Naive thymus-derived CD4-positive, alpha-beta T cell (primary cell): Measurements from ENCODE around the gene FHIT. TPM values are rescaled to one million over a fixed set of nuclear protein-coding genes. Genes with fewer than 3 reads are reported as not detected.

ENCODE experiments used
- ATAC-seq: fragments of 150-1000 bp; cut with Tn5 transposase; 2 replicates; pipeline ENCODE4 v1.10.0; 2021; ENCODE audit warnings: mild to moderate bottlenecking, moderate library complexity
- CTCF ChIA-PET: fragments of 350-600 bp; sonication (Branson Sonifier 250); formaldehyde crosslinking; loops from one replicate; lab custom pipeline; 2021; ENCODE audit warnings: antibody characterized with exemption; lab: Charles Lee
- POLR2A ChIA-PET: fragments of 350-600 bp; sonication (Branson Sonifier 250); formaldehyde crosslinking; loops from one replicate; lab custom pipeline; 2021; ENCODE audit warnings: antibody characterized with exemption, inconsistent platforms; lab: Charles Lee
- DNase-seq, 9 donors: peaks; one replicate each; pipeline versions ENCODE4 v3.0.0 to v3.0.0-alpha.2; 2020 to 2022; ENCODE audit warnings: mixed read lengths in 1 of 9
- H3K27ac ChIP-seq: one replicate; pipeline ENCODE4 v1.7.0; 2013; ENCODE audit warnings: mild to moderate bottlenecking, low read depth, low read length, moderate library complexity
- H3K27me3 ChIP-seq, 2 donors: one replicate each; pipeline ENCODE4 v1.7.0; 2013; ENCODE audit warnings: low read length in 2 of 2, mild to moderate bottlenecking in 2 of 2, moderate library complexity in 2 of 2; ENCODE audit not compliant: control insufficient read depth in 2 of 2, insufficient read depth in 2 of 2
- H3K36me3 ChIP-seq, 3 experiments: 1 replicate in 2 of 3; 2 replicates in 1 of 3; pipeline ENCODE4 v1.7.0; 2013; ENCODE audit warnings: low read length in 3 of 3, mild to moderate bottlenecking in 3 of 3, moderate library complexity in 1 of 3; ENCODE audit not compliant: insufficient read depth in 3 of 3, control insufficient read depth in 2 of 3
- H3K4me1 ChIP-seq, 2 donors: one replicate each; pipeline ENCODE4 v1.7.0; 2013; ENCODE audit warnings: low read length in 2 of 2, mild to moderate bottlenecking in 2 of 2, moderate library complexity in 1 of 2; ENCODE audit not compliant: control insufficient read depth in 2 of 2, insufficient read depth in 2 of 2
- H3K4me3 ChIP-seq: 2 replicates; pipeline ENCODE4 v1.7.0; 2013; ENCODE audit warnings: mild to moderate bottlenecking, low read length
- H3K9me3 ChIP-seq, 3 experiments: 1 replicate in 2 of 3; 2 replicates in 1 of 3; pipeline ENCODE4 v1.7.0; 2013; ENCODE audit warnings: low read length in 3 of 3; ENCODE audit not compliant: control insufficient read depth in 2 of 3
- H3K27ac Mint-ChIP-seq, 9 donors: one replicate each; pipeline ENCODE4 v1.8.0; 2020 to 2022; ENCODE audit warnings: mixed read lengths in 9 of 9, mild to moderate bottlenecking in 8 of 9, moderate library complexity in 5 of 9, inconsistent platforms in 2 of 9
- H3K27me3 Mint-ChIP-seq, 5 donors: one replicate each; pipeline ENCODE4 v1.8.0; 2021 to 2022; ENCODE audit warnings: mixed read lengths in 5 of 5, mild to moderate bottlenecking in 1 of 5
- H3K36me3 Mint-ChIP-seq, 5 donors: one replicate each; pipeline ENCODE4 v1.8.0; 2020 to 2022; ENCODE audit warnings: mixed read lengths in 5 of 5, mild to moderate bottlenecking in 3 of 5, inconsistent platforms in 1 of 5
- H3K4me1 Mint-ChIP-seq, 7 donors: one replicate each; pipeline ENCODE4 v1.8.0; 2020 to 2022; ENCODE audit warnings: mixed read lengths in 7 of 7, mild to moderate bottlenecking in 3 of 7, inconsistent platforms in 1 of 7
- H3K4me3 Mint-ChIP-seq, 10 donors: one replicate each; pipeline ENCODE4 v1.8.0; 2020 to 2022; ENCODE audit warnings: mild to moderate bottlenecking in 10 of 10, mixed read lengths in 10 of 10, moderate library complexity in 6 of 10, inconsistent platforms in 2 of 10
- H3K9me3 Mint-ChIP-seq, 11 donors: one replicate each; pipeline ENCODE4 v1.8.0; 2020 to 2022; ENCODE audit warnings: mixed read lengths in 11 of 11, mild to moderate bottlenecking in 4 of 11, inconsistent platforms in 1 of 11, moderate library complexity in 1 of 11
- intact Hi-C, 2 donors: fragments of 100-400 bp; cut with micrococcal nuclease; formaldehyde crosslinking; loops; one replicate each; pipeline ENCODE4 v1.15.1; 2023
- polyA plus RNA-seq, 2 donors: library from polyadenylated mRNA; unstranded; fragments of 300-500 nt; fragmentation: Illumina TruSeq; gene quantifications; one replicate each; pipeline ENCODE4 v1.2.3, GENCODE V29; 2021
- total RNA-seq, 6 experiments: library from RNA in 5 of 6; stranded (reverse) in 5 of 6; gene quantifications; 1 replicate in 5 of 6; 2 replicates in 1 of 6; pipeline ENCODE4 v1.2.3 and lab custom pipeline; 2021 to 2026

The FHIT gene
- total and polyA plus RNA-seq, 7 experiments from 2014 or later = 51.2 to 230 (median 152) TPM

DNA sequence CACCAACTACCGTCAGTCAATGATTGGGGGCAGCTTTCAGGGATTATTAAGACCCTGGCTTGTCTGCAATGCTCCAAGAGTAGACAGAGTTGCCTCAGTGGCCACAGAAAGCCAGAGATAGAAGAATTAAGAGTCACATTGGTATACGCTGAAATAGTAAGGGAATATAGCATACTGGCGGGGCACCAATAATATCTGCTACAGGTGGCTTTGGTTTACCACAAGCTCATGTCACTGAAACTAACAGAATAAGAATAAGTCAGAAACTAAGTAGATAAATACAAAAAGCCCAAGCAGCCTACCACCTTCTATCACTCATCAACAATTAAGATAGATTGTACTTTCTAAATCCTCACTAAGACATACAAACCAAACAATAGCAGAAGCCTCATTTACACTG, 2.5 kb upstream of the FHIT start:
- Mint-ChIP-seq H3K27ac (no peak overlapping the region), H3K4me3 (no peak overlapping the region), H3K4me1 (peaks cover 10 to 27% (median 23%) of the 10 kb centered on the region in 7 donors), H3K9me3 (no peaks in the 10 kb centered on the region), H3K27me3 (peaks cover 0 to 22% (median 0%) of the 10 kb centered on the region in 5 donors), H3K36me3 (no peaks in the 10 kb centered on the region)
- Histone ChIP-seq H3K27ac (no peak overlapping the region), H3K36me3 (no peaks in the 10 kb centered on the region), H3K4me3 (no peak overlapping the region), H3K27me3 (no peaks in the 10 kb centered on the region), H3K4me1 (peaks cover 11 to 13% of the 10 kb centered on the region in 2 donors), H3K9me3 (no peaks in the 10 kb centered on the region)
- CTCF ChIA-PET = no interaction called here
- intact Hi-C loops = loop anchor here (10.0 kb wide), 4 partner anchors 1179 to 1869 kb away; no protein-coding TSS in a partner anchor
- no peak for DNase-seq
- no peak for ATAC-seq
- POLR2A ChIA-PET = no interaction called here

DNA sequence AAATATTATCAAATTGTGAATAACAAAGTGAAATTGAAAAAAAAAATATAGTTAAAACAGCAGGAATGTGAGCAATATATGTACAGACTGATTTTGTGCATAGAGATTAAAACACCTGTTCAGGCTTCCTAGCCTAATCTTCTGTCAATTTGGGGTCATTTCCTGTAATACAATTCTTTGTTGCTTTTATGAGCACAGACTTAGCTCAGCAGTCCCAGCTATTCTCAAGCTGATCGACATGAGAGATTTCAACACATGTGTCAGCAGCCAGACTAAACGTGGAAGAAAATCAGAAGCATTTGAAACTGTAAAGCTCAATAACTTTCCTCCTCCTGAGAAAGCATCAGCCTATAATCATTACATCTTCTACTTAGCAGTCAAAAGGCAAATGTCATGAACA, 1.6 kb upstream of the FHIT start:
- no peak overlapping the region for H3K27ac Mint-ChIP-seq
- peaks cover 0 to 2% (median 0%) of the 10 kb centered on the region in 5 donors for H3K36me3 Mint-ChIP-seq
- ATAC-seq = no peak
- H3K4me3 ChIP-seq = no peak overlapping the region
- no peaks in the 10 kb centered on the region for H3K9me3 ChIP-seq
- H3K9me3 Mint-ChIP-seq = no peaks in the 10 kb centered on the region
- no peaks in the 10 kb centered on the region for H3K36me3 ChIP-seq
- H3K4me1 ChIP-seq = peaks cover 11 to 13% of the 10 kb centered on the region in 2 donors
- no peaks in the 10 kb centered on the region for H3K27me3 ChIP-seq
- DNase-seq = no peak
- H3K27ac ChIP-seq = no peak overlapping the region
- peak overlapping the region in 6 of 10 donors; percentile 83 to 93 (median 91) for H3K4me3 Mint-ChIP-seq
- peaks cover 0 to 17% (median 0%) of the 10 kb centered on the region in 5 donors for H3K27me3 Mint-ChIP-seq
- ChIA-PET POLR2A (no interaction called here), CTCF (no interaction called here)
- intact Hi-C loops = loop anchor here (10.0 kb wide), 4 partner anchors 1178 to 1868 kb away; no protein-coding TSS in a partner anchor
- H3K4me1 Mint-ChIP-seq = peaks cover 10 to 27% (median 25%) of the 10 kb centered on the region in 7 donors

DNA sequence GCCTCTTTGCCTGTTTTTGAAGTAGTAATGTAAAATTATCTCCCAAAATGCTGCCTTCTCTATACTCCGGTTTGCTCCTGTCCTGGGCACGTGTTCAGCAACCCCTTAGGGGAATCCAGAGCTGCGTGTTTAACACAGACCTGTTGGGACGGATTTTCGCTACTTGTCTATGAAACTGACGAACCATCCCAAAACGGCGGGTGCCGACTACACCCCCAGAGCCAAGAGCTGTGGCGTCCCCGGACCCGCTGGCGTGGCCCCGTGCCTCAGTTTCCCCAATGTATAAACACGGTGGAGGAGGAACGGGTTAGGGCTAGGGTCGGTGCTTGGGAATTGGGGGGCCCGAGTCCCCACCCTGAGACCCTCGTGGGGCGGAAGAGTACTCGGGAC, 473 bp downstream of the FHIT start:
- peak overlapping the region; percentile 83 for H3K4me3 ChIP-seq
- POLR2A ChIA-PET = no interaction called here
- H3K27ac Mint-ChIP-seq = peak overlapping the region; percentile 51 to 95 (median 84)
- H3K9me3 ChIP-seq = no peaks in the 10 kb centered on the region
- CTCF ChIA-PET = no interaction called here
- peaks cover 11 to 13% of the 10 kb centered on the region in 2 donors for H3K4me1 ChIP-seq
- H3K4me1 Mint-ChIP-seq = peaks cover 10 to 27% (median 25%) of the 10 kb centered on the region in 7 donors
- peak overlapping the region; percentile 83 to 94 (median 92) for H3K4me3 Mint-ChIP-seq
- H3K27ac ChIP-seq = peak overlapping the region; percentile 80
- H3K36me3 ChIP-seq = no peaks in the 10 kb centered on the region
- peaks cover 0 to 9% (median 3%) of the 10 kb centered on the region in 5 donors for H3K27me3 Mint-ChIP-seq
- no peak for ATAC-seq
- intact Hi-C loops = loop anchor here (2.0 to 10.0 kb wide), 7 partner anchors 1170 to 1866 kb away; no protein-coding TSS in a partner anchor
- H3K36me3 Mint-ChIP-seq = peaks cover 0 to 5% (median 0%) of the 10 kb centered on the region in 5 donors
- peak in 3 of 9 donors; percentile 12 to 21 (median 20) for DNase-seq
- H3K9me3 Mint-ChIP-seq = no peaks in the 10 kb centered on the region
- no peaks in the 10 kb centered on the region for H3K27me3 ChIP-seq

DNA sequence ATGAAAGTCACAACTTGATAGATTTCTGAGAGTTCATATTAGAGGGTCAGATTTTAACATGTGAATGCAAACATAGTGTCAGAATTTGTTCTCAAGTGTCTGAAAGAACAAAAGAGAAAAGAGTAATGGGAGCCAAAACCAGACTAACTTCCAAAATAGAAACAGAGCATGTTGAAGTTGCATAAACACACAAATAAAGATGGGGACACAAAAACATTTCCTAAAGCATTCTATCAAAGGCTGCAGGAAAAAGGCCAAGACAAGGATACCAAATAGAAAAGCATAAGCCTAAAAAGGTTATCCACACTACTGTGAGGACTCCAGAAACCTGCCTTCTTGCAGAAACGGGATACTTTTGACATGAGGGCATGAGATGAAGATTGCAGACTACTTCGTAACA, 2.8 kb downstream of the FHIT start:
- ATAC-seq = no peak
- H3K4me3 ChIP-seq = no peak overlapping the region
- Mint-ChIP-seq H3K27me3 (peaks cover 0 to 9% (median 0%) of the 10 kb centered on the region in 5 donors), H3K9me3 (no peaks in the 10 kb centered on the region), H3K4me1 (peaks cover 10 to 27% (median 25%) of the 10 kb centered on the region in 7 donors), H3K27ac (no peak overlapping the region), H3K4me3 (no peak overlapping the region), H3K36me3 (peaks cover 0 to 9% (median 0%) of the 10 kb centered on the region in 5 donors)
- H3K27me3 ChIP-seq = no peaks in the 10 kb centered on the region
- no peaks in the 10 kb centered on the region for H3K36me3 ChIP-seq
- CTCF ChIA-PET = no interaction called here
- no peak for DNase-seq
- H3K27ac ChIP-seq = no peak overlapping the region
- POLR2A ChIA-PET = no interaction called here
- peaks cover 11 to 13% of the 10 kb centered on the region in 2 donors for H3K4me1 ChIP-seq
- H3K9me3 ChIP-seq = no peaks in the 10 kb centered on the region
- intact Hi-C loops = no loop called here

DNA sequence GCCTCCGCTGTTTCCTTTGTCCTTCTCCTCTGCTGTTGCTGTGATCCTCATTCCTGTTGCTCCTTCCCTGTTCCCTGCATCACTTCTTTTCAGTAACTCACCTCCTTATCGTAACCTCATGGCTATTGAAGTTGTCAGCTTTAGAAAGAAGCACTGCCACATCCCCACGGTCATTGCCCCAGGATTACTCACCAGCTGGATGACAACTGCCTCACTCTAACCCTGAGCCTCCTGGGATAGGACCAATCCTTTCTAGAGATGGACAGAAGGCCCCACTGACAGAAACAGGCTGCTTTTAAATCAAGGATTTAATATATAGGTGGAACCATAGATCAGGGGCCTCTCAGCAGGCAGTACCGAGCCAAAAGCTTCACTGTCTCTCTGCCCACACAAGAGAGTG, 4.1 kb downstream of the FHIT start:
- no peak overlapping the region for H3K4me3 Mint-ChIP-seq
- H3K9me3 ChIP-seq = no peaks in the 10 kb centered on the region
- DNase-seq = no peak
- peaks cover 0 to 9% (median 0%) of the 10 kb centered on the region in 5 donors for H3K36me3 Mint-ChIP-seq
- ATAC-seq = no peak
- intact Hi-C loops = no loop called here
- POLR2A ChIA-PET = no interaction called here
- H3K27ac ChIP-seq = no peak overlapping the region
- H3K27me3 ChIP-seq = no peaks in the 10 kb centered on the region
- CTCF ChIA-PET = interaction anchor here (0.9 kb wide), 1 partner anchor 11 kb away, joined by 4 read pairs; no protein-coding TSS in a partner anchor
- H3K9me3 Mint-ChIP-seq = no peaks in the 10 kb centered on the region
- H3K4me1 ChIP-seq = peaks cover 11 to 13% of the 10 kb centered on the region in 2 donors
- peak overlapping the region in 1 of 9 donors; percentile 71 for H3K27ac Mint-ChIP-seq
- H3K36me3 ChIP-seq = no peaks in the 10 kb centered on the region
- H3K4me3 ChIP-seq = no peak overlapping the region
- H3K4me1 Mint-ChIP-seq = peaks cover 7 to 24% (median 22%) of the 10 kb centered on the region in 7 donors
- H3K27me3 Mint-ChIP-seq = peaks cover 0 to 9% (median 0%) of the 10 kb centered on the region in 5 donors

DNA sequence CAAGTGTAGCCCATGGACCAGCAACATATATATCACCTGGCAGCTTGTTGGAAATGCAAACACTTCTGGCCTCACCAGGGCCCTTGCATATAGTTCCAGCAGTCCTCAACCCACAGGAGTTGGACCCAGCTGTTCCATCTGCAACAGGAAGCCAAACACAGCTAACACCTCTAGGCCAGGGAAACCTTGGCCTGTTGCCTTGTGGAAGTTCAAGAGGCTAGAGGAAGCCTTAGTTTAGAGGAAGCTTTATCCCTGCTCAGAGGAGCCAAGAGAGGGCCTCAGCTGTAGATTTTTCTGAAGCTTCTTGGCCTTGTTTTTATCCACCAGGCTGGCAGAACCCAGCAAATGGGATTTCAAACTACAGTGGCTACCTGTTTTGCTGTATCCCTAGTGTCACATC, 11.4 kb downstream of the FHIT start:
- intact Hi-C loops = no loop called here
- ChIA-PET CTCF (no interaction called here), POLR2A (no interaction called here)
- Histone ChIP-seq H3K27me3 (no peaks in the 10 kb centered on the region), H3K4me1 (no peaks in the 10 kb centered on the region), H3K9me3 (no peaks in the 10 kb centered on the region), H3K36me3 (no peaks in the 10 kb centered on the region), H3K4me3 (no peak overlapping the region), H3K27ac (no peak overlapping the region)
- H3K36me3 Mint-ChIP-seq = peaks cover 0 to 4% (median 0%) of the 10 kb centered on the region in 5 donors
- H3K27ac Mint-ChIP-seq = no peak overlapping the region
- H3K4me1 Mint-ChIP-seq = peaks cover 0 to 13% (median 0%) of the 10 kb centered on the region in 7 donors
- H3K9me3 Mint-ChIP-seq = peaks cover 0 to 2% (median 0%) of the 10 kb centered on the region in 11 donors
- H3K27me3 Mint-ChIP-seq = peaks cover 0 to 4% (median 0%) of the 10 kb centered on the region in 5 donors
- no peak for ATAC-seq
- no peak overlapping the region for H3K4me3 Mint-ChIP-seq
- no peak for DNase-seq

DNA sequence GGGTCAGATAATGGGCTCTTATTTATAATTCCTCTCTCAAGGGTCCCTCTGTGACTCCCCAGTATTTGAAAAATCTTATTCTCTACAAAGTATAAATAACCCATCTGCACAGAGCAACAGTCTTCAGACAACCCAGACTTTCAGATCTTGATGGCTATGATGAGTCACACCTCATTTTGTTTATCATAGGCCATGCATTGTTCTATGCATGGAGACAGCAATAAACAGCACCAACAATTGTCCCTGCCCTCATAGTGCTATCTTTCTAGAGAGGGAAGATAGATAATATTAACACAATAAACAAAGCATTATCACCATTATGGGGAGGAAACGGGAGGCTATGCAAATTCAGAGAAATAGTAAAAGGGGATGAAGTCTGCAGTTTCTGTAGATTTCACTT, 13.4 kb downstream of the FHIT start:
- Histone ChIP-seq H3K4me1 (no peaks in the 10 kb centered on the region), H3K27ac (no peak overlapping the region), H3K9me3 (no peaks in the 10 kb centered on the region), H3K36me3 (no peaks in the 10 kb centered on the region), H3K27me3 (no peaks in the 10 kb centered on the region), H3K4me3 (no peak overlapping the region)
- ATAC-seq = no peak
- Mint-ChIP-seq H3K4me1 (peaks cover 0 to 11% (median 0%) of the 10 kb centered on the region in 7 donors), H3K27me3 (no peaks in the 10 kb centered on the region), H3K9me3 (peaks cover 0 to 2% (median 0%) of the 10 kb centered on the region in 11 donors), H3K27ac (no peak overlapping the region), H3K36me3 (no peaks in the 10 kb centered on the region), H3K4me3 (no peak overlapping the region)
- intact Hi-C loops = no loop called here
- CTCF ChIA-PET = no interaction called here
- POLR2A ChIA-PET = no interaction called here
- DNase-seq = no peak
